Stimulated activated CD4-positive, alpha-beta T cell treated with anti-CD3 and anti-CD28 coated beads, Interleukin-15, amount 100 ng/mL, for 24 hours (primary cell): ENCODE measurements around the gene MRPL42.
"Not testable (repeated sequence)": the region's sequence is repeated elsewhere in the genome, so short reads cannot be mapped to it uniquely, and the experiment has no call there.

Experiments
- DNase-seq: peaks from one replicate; pipeline ENCODE4 v3.0.0-alpha.2; 2020

The MRPL42 gene

GRCh38 chr12:93550748-93551611 is 83.7 kb downstream of the MRPL42 start:
- DNase-seq, result no peak

GRCh38 chr12:93552427-93552826 is 85.1 kb downstream of the MRPL42 start:
- no peak for DNase-seq

DNA sequence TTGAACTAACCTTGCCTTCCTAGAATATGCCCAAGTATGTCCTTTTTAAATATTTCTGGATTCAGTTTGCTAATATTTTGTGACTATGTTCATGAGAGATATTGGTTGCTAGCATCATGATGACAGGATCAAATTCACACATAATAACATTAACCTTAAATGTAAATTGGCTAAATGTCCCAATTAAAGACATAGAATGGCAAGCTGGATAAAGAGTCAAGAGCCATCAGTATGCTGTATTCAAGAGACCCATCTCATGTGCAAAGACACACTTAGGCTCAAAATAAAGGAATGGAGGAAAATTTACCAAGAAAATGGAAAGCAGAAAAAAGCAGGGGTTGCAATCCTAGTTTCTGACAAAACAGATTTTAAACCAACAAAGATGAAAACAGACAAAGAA is 90.6 kb downstream of the MRPL42 start:
- not testable (repeated sequence) for DNase-seq

DNA sequence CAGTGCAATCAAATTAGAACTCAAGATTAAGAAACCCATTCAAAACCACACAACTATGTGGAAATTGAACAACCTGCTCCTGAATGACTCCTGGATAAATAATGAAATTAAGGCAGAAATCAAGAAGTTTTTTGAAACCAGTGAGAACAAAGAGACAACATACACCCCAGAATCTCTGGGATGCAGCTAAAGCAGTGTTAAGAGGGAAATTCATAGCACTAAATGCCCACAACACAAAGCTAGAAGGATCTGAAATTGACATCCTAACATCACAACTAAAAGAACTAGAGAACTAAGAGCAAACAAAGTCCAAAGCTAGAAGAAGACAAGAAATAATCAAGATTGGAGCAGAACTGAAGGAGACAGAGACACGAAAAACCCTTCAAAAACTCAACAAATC is 91.4 kb downstream of the MRPL42 start:
- DNase-seq, result not testable (repeated sequence)

DNA sequence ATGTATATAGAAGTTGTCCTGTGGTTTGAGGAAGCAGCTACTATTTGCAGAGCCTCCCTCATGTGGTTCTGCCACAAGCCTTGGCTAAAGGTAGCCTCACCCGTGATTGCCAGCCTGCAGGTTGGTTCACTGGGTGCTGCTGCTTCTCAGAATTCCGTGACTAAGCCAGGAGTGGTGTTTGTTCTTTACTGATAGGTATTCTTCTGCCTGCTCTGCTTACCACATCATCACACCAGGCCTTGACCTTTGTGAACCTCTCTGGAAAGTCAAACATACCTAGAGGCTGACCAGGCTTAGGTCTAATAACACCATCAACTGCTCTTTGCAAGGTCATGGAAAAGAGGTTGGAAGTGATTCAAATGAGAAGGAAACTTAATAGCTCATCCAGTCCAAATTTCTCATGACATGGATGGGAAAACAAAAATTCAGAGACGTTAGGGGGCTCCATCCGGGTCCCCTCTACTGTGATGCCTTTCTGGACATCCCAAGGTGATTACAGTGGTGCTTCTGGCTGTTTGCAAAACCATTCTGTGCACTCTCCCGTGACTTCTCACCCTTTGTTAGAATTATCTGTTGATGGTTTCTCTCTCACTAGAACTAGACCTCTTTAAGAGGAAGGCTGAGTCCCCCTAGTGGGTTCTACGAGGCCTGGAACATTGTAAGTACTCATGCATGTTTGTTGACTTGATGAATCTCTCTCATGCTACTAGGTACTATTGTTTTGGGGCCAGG is 96.7 kb downstream of the MRPL42 start:
- no peak for DNase-seq

- DNase-seq, result no peak
These were observed 98.4 kb downstream of the MRPL42 start for GRCh38 chr12:93565760-93566159.
